Left renal pelvis (tissue), 4 donors: ENCODE results near the gene AUH. TPM values are rescaled to one million over a fixed set of nuclear protein-coding genes. Genes with fewer than 3 reads are reported as not detected.

Source experiments
- DNase-seq, 4 donors: peaks; one replicate each; pipeline ENCODE4 v3.0.0-alpha.2; 2013; ENCODE audit warnings: low read depth in 4 of 4, low spot score in 3 of 4
- polyA plus RNA-seq, 4 donors: library from polyadenylated mRNA; unstranded; fragments of 120-200 nt; gene quantifications; one replicate each; pipeline ENCODE4 v1.2.1, GENCODE V29; 2013; ENCODE audit not compliant: insufficient read length in 4 of 4

AUH gene
- polyA plus RNA-seq, 4 donors: 22.5 to 53.1 (median 43.3) TPM

DNA sequence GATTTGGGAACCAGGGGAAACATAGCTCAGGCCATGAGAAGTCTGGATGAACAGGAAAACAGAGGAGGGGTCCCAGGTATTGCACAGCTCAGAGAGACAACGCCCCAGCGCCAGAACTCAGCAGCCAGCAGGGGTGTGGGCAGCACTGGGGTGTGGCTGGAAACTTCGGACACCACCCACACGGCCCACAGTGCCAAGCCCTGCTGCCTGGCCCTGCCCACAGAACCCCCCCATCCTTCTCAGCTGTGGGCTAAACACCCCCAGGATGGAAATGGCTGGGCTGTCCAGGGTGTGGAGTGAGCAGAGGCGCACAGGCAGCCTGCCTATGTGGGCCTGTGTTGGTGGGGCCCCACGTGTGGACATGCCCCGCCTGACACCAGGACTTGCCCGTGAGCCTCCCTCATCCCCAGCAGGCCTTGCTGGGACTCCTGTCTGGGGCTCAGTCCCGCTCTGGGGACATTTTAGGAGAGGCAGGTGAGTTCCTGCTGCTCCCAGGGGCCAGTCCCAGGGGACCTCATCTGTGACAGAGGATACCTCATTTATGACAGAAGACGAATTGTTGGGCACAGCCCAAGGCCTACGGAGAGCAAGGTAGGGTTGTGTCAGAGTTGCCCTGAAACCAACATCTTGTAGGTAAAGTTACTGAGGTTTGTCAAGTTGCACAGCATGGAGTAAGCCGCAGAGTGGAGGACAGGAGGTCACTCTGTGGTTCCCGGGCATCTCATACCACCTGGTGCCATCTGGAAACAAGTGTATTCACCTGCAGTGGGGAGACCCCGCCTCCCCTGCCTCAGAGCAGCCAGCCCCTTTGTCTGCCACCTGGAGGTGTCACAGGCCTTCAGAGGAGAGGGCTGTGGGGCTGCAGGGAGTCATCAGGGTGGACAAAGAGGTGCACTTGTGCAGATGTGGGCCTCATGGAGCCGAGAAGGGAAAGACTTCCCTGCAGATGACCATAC lies 183.2 kb downstream of the AUH start:
- DNase-seq: no peak

DNA sequence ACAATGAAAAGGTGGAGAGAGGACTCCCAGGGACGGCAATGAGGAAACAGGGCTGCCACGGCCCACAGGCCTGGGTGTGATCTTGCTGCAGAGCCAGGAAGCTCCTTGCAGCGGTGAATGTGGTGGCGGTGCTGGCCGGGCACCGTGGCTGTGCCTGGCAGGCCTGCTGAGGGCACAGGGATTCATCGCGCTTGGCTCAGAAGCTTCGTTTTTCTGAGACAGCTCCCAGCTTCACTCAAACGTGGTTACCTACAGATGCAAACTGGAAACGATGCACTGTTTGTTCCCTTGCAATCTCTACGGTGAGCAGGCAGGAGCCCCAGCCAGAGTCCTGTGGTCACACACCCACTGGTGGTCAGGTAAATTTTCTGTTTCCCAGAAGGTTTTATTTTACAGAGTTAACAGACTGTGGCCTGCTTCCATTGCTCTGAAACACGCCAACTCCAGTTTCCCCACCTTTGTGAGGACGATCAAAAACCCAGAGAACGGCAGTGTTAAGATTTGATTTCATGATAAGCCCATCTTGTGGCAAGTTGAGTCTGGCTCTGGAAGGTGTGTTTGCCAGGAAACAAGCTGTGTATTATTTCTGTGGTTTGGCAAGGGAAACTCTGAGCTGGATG lies 183.9 kb downstream of the AUH start:
- DNase-seq: no peak

DNA sequence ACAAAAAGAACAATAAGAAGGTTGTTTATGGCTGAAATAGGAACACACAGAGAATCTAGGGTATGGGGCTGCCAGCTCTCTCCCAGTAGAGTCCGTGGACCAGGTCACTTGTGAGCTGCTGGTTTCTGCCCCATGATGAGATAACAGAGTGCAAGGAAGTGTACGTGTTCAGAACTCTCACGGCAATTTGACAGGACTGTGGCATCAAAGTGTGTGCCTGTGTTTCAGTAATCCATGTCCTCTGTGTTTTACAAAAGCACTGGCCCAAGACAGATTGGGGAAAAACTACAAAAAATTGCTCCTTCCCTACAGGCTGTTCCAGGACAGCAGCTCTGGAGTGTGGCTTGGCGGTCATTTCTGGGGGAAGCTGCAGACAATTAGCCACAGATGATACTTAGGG lies 184.6 kb downstream of the AUH start:
- no peak for DNase-seq

DNA sequence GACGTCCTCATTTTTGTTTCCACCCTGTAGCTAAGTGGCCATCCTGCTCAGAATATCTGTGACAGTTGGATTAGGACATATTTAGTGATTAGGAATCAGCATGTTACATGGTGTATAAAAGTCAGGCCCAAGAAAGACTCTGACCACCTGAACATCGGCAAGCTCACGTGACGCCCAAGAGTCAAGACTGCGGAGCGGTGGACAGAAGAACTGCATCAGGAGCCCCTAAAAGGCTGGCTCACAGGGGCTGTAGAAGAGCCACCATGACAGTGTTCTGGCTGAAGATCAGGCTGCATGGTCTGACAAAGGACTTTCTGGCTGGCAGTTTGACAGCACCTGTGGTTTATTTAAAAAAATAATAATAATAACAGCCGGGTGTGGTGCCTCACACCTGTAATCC lies 185.3 kb downstream of the AUH start:
- DNase-seq: no peak

DNA sequence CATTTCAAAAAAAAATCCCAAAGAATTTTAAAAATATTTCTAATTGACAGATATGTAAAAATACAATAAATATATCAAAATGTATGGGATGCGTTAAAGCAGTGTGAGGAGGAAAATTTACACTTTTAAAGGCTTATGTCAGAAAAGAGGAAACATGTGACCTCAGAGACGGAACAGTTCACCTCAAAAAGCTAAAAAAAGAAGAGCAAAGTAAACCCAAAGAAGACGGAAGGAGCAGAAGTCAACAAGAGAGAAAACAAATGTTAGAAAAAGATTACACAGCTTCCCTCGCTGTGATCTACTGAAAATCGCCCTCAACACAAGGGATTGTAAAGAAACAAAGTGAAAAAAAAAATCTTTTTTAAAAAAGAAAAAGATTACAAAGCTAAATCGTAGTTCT lies 186.9 kb downstream of the AUH start:
- DNase-seq: no peak

DNA sequence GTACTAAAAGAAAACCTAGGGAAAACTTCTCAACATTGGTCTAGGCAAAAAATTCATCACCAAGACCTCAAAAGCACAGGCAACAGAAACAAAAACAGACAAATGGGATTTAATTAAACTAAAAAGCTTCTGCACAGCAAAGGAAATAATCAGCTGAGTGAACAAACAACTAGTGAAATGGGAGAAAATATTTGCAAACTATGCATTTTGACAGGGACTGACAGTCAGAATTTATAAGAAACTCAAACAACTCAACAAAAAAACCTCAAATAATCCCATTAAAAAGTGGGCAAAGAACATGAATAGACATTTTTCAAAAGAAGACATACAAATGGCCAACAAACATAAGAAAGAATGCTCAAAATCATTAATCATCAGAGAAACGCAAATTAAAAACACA lies 189.4 kb downstream of the AUH start:
- no peak for DNase-seq

DNA sequence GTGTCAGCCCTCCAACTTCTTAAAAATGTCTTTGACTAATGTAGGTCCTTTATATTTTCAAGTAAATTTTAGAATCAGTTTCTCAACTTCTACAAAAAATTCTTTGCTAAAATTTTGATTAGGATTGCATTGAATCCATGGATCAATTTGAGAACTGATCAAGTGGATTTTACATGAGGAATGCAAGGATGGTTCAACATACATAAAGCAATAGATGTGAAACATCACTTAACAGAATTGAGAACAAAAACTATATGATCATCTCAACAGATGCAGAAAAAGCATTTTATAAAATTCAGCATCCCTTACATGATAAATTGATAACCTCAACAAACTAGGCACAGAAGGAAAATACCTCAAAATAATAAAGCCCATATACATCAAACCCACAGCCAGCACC lies 190.8 kb downstream of the AUH start:
- DNase-seq: no peak

DNA sequence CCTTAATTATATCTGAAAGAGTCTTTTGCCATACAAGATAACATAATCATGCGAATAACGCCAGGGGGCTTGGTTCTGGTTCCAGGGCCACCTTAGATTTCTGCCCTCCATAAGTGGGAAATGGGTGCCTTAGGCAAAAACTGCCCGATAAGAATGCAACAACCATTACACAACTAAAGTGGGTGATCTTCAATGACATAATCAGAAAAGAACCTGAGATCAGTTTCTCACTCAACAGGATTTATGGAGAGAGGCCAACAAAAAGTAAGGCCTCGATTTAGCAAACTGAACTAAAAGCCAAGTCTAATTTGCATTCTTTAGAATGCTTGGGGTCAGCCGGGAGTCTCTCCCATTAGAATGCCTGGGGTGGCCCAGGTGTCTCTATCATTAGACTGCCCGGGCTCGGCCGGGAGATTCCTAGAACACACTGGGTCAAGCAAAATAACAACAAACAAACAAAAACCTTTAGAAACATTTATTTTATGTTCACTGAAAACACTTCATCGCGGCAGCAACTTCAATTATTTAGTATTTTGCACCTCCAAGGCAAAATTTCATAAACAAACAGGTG lies 194.8 kb downstream of the AUH start:
- DNase-seq: no peak

DNA sequence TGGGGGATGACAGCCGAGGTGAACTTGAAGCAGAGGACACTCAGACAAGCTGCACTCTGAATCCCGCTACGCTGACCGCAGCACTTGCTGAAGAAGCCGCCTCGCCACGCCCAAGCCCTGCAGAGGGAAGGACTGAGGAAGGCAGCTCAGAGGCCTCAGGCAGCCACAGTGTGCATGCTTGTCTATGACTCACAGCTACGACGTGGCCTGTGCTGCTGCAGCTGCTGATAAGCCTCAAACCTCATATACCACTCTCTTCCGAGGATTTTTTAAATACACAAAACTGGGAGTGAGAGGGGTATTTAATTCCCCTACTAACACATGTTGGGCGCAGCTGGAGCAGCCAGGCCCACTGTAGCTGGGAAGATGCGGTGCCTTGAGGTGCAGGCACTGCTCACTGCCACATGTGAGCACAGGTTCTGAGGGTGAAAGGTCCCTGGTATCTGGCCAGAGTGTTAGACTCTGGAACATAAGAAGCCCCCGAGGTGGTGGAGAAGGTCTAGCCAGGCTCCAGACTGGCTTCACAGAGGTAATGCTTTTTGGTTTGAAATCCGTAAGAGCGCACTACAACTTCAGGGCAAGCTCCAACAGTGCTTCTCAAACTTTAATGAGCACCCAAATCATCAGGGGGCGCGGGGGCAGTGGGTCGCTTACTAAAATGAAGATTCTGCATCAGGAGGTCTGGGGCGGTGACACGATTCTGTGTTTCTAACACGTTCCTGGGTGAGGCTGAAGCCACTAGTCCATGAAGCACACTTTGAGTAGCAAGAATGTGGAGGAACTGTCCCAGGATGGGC lies 196.8 kb downstream of the AUH start:
- no peak for DNase-seq

Other genes with a start within 250 kb of the AUH start
- 10 to 100 TPM; 24.2 to 51.8 (median 35.8) TPM for gene NFIL3, start 61.9 kb upstream of the AUH start, polyA plus RNA-seq